Thoracic aorta (tissue), 2 donors: ENCODE measurements around the gene RETREG1. TPM values are rescaled to one million over a fixed set of nuclear protein-coding genes. Genes with fewer than 3 reads are reported as not detected.

Experiments used
- ATAC-seq: fragments of 150-250 bp; one replicate; pipeline ENCODE4 v1.8.0; 2017; ENCODE audit warnings: low read depth; ENCODE audit not compliant: insufficient number of reproducible peaks, low FRiP score
- DNase-seq: peaks from one replicate; pipeline ENCODE4 v3.0.0-alpha.2; 2020; ENCODE audit warnings: low spot score
- H3K27ac ChIP-seq, 2 donors: fragments of 200-600 bp; sonication (generic); 1 replicate in 1 of 2; 2 replicates in 1 of 2; pipeline ENCODE4 v1.5.1; 2016; ENCODE audit warnings: mild to moderate bottlenecking in 2 of 2, moderate library complexity in 2 of 2
- H3K27me3 ChIP-seq: fragments of 200-600 bp; sonication (generic); replicated peaks from 2 replicates; pipeline ENCODE4 v1.6.0; 2016; ENCODE audit warnings: mild to moderate bottlenecking; ENCODE audit not compliant: insufficient read depth
- H3K36me3 ChIP-seq: fragments of 200-600 bp; sonication (generic); one replicate; pipeline ENCODE4 v1.5.1; 2016
- H3K4me1 ChIP-seq, 2 donors: fragments of 200-600 bp; sonication (generic); 1 replicate in 1 of 2; 2 replicates in 1 of 2; pipeline versions ENCODE4 v1.5.1 to v1.6.0; 2016; ENCODE audit warnings: low read depth in 2 of 2, mild to moderate bottlenecking in 1 of 2; ENCODE audit not compliant: control insufficient read depth in 1 of 2
- H3K4me3 ChIP-seq: fragments of 200-600 bp; sonication (generic); 2 replicates; pipeline ENCODE4 v1.5.1; 2016; ENCODE audit warnings: mild to moderate bottlenecking
- H3K9me3 ChIP-seq: fragments of 200-600 bp; sonication (generic); 2 replicates; pipeline ENCODE4 v1.5.1; 2016
- CTCF ChIP-seq: fragments of 200-600 bp; sonication (generic); IDR thresholded peaks from one replicate; pipeline ENCODE4 v1.5.1; 2019; ENCODE audit warnings: antibody characterized with exemption
- total RNA-seq, 2 donors: library from RNA; depleted of rRNA; stranded (reverse); fragments of >200 nt; gene quantifications; one replicate each; pipeline versions ENCODE4 v1.1.0 to v1.2.3, GENCODE V29; 2016

RETREG1 gene
- 1 to 10 TPM; 3.8 to 6.5 TPM for total RNA-seq

DNA sequence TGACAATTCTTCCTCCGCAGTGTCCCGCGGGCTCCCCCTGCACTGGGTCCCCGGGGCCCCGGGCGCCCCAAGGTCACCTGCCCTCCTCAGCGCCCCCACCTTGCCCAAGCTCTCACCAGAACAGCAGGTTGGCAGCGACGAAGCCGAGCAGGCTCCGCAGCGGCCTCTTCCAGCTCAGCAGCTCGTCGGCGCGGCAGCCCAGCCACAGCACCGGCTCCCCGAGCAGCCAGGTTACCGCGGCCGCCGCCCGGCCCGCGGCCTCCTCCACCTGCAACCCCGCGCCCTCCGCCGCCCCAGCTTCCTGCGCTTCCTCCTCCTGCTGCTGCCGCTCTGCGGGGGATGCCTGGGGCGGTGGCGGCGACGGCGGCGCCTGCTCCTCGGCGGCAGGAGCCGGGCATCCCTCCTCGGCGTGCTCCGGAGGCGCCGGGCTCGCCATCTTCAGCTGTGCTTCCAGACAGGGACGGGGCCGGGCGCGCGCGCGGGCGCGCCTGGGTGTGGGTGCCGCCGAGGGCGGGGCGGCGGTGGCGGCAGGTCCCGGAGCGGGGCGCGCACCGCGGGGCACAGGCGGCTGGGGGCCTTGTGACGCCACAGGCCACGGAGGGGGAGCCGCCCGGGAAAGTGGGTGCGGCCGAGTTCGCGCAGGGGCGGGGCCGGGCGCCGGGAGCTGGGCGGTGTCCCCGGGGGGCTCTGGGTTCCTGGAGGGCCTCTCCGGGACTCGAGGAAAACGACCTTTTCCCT lies at the start of gene RETREG1:
Gene RETREG1, minus strand, starts transcription at position 462 of the 738 bp plus-strand sequence. Its CDS starts 26 bp downstream, at position 436.
- no peaks in the 10 kb centered on the region for H3K36me3 ChIP-seq
- ATAC-seq (no peak), DNase-seq (no peak)
- no peaks in the 10 kb centered on the region for H3K27me3 ChIP-seq
- H3K4me3 ChIP-seq: peak within 1 kb of the TSS; percentile 75
- H3K9me3 ChIP-seq: no peaks in the 10 kb centered on the region
- peaks cover 4 to 15% of the 10 kb centered on the region in 2 donors for H3K4me1 ChIP-seq
- H3K27ac ChIP-seq: no peak within 1 kb of the TSS
- no peak for TF ChIP-seq CTCF

DNA sequence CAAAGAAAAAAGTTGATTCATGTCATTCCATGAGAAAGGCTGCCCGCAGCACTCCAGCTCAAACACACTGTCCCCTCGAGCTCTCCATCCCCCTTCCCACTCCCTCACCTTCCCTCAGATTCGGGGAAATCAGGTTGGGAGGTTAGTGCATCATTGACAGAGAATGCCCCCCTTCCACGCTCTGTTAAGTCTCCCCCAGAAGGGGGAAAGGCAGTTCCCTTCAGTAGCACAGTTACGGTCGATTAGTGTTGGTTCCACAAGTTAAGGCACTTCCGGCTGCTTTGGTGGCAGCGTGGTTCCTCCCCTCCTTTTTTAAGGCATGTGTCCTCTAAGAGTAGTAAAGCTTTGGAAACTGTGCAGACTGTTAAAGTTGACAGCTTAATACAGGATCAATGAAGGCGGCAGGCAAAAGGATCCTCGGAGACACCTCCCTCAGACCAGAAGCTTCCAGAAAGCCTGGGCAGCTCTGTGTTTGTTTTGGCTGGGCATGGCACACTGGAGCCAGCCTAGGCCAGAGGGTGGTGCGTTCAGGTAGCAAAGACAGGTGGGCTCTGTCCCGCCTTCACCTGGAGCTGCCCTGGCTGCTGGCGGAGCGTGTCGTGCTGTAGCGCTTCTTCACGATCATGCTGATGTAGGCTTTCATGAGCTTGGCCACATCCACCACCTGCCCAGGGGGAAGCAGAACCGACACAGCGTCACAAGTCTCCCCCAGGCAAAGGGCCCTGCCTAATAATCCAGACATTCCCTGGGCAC lies 49.5 kb upstream of the RETREG1 start:
- ATAC-seq: no peak
- no peak for TF ChIP-seq CTCF

GRCh38 chr5:16665601-16666000 lies 48.8 kb upstream of the RETREG1 start:
- no peaks in the 10 kb centered on the region for H3K9me3 ChIP-seq
- DNase-seq: no peak
- H3K27me3 ChIP-seq: no peaks in the 10 kb centered on the region
- H3K36me3 ChIP-seq: no peaks in the 10 kb centered on the region
- H3K4me3 ChIP-seq: no peak overlapping the region
- H3K27ac ChIP-seq: no peak overlapping the region
- no peak for ATAC-seq
- no peak for TF ChIP-seq CTCF
- no peaks in the 10 kb centered on the region for H3K4me1 ChIP-seq

More for the DNA sequence above, 49.5 kb upstream of the RETREG1 start:
- DNase-seq: no peak
- H3K4me3 ChIP-seq: no peak overlapping the region
- no peaks in the 10 kb centered on the region for H3K27me3 ChIP-seq
- H3K27ac ChIP-seq: no peak overlapping the region
- no peaks in the 10 kb centered on the region for H3K4me1 ChIP-seq
- no peaks in the 10 kb centered on the region for H3K9me3 ChIP-seq
- H3K36me3 ChIP-seq: no peaks in the 10 kb centered on the region

DNA sequence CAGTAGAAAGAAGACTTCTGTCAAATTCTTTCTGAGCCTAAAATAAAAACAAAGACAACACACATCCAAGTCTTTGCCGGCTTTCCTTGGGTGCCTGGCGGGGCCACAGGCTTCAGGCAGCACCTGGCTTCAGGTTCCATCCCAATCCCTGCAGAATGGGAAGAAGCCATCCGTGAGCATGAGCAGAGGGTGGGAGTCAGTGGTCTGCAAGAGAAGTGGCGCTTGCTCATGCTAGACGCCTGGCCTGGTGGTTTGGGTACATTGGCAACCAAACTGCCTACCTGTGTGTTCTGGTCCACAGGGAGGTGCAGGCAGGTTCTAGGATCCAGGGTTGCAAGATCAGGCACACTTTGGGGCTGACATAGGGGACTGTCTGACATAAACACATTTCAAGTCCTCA lies 47.6 kb upstream of the RETREG1 start:
- ATAC-seq (no peak), DNase-seq (no peak)
- H3K9me3 ChIP-seq: no peaks in the 10 kb centered on the region
- no peaks in the 10 kb centered on the region for H3K36me3 ChIP-seq
- no peaks in the 10 kb centered on the region for H3K4me1 ChIP-seq
- no peaks in the 10 kb centered on the region for H3K27me3 ChIP-seq
- no peak overlapping the region for H3K27ac ChIP-seq
- no peak for TF ChIP-seq CTCF
- no peak overlapping the region for H3K4me3 ChIP-seq

DNA sequence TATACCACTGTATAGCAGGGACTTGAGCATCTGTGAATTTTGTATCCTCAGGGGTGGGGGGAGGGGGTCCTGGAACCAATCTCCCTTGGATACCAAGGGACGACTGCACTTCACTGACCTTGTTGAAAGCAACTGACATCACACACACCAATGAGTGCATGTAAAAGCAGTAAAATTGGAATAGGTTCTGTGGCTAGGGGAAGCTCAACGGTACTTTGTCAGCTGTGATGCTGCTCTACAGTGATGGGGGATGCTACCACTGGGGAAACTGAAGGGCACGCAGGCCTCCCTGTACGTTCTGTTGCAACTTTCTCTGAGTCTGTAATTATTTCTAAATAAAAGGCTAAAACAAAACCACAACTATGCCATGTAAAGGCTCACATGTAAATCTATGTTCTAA lies 47.0 kb upstream of the RETREG1 start:
- H3K9me3 ChIP-seq: no peaks in the 10 kb centered on the region
- DNase-seq (no peak), ATAC-seq (no peak)
- TF ChIP-seq CTCF: no peak
- H3K27ac ChIP-seq: no peak overlapping the region
- no peaks in the 10 kb centered on the region for H3K36me3 ChIP-seq
- H3K4me1 ChIP-seq: no peaks in the 10 kb centered on the region
- no peaks in the 10 kb centered on the region for H3K27me3 ChIP-seq
- H3K4me3 ChIP-seq: no peak overlapping the region
